SH-SY5Y (cell line): ENCODE data around the gene SLC2A6.

ENCODE experiments used
- GATA2 ChIP-seq: IDR thresholded peaks from 2 replicates; pipeline ENCODE4 v1.6.1; 2011; ENCODE audit warnings: mild to moderate bottlenecking, low read depth, low read length
- GATA3 ChIP-seq: IDR thresholded peaks from 2 replicates; pipeline ENCODE4 v1.6.1; 2011; ENCODE audit warnings: low read depth, mild to moderate bottlenecking, low read length, moderate library complexity

DNA sequence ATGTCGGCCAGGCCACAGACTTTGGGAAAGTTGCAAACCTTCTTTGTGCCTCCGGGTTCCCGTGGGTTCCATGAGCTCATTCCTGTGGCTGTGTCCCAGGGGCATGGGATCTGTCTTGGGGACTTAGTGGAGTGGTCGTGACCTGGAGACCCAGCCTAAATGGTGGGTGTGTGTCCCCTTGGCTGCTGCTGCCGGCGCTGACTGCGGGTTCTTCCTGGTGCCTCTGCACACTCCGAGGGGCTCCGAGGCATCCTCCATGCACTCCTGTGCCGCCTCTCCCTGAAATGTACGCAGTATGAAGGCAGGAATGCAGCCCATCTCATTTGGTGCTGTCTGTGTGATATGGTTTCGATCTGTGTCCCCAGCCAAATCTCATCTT, 21.0 kb upstream of the SLC2A6 start:
- no peak for TF ChIP-seq GATA2
- TF ChIP-seq GATA3: no peak
